GM23338 (cell line): Measurements from ENCODE around the gene GON7. TPM values are rescaled to one million over a fixed set of nuclear protein-coding genes. Genes with fewer than 3 reads are reported as not detected.

Experiments
- ATAC-seq: fragments of 200-7000 bp; cut with Tn5 transposase; 3 replicates; pipeline ENCODE4 v1.9.1; 2020
- DNase-seq: peaks from one replicate; pipeline ENCODE4 v3.0.0-alpha.2; 2015; ENCODE audit warnings: low spot score
- H2AFZ ChIP-seq: fragments of 200-600 bp; sonication (generic); 2 replicates; pipeline ENCODE4 v1.8.0; 2016; ENCODE audit warnings: antibody characterized with exemption, mild to moderate bottlenecking, moderate library complexity
- H3F3A ChIP-seq: fragments of 200-600 bp; sonication (generic); replicated peaks from 2 replicates; pipeline ENCODE4 v1.8.0; 2017; ENCODE audit warnings: antibody characterized with exemption, mixed run types, low read depth
- H3K27ac ChIP-seq: fragments of 200-600 bp; sonication (generic); 2 replicates; pipeline ENCODE4 v1.6.1; 2016; ENCODE audit warnings: low read depth
- H3K27me3 ChIP-seq: fragments of 200-600 bp; sonication (generic); 2 replicates; pipeline ENCODE4 v1.8.0; 2016; ENCODE audit warnings: mild to moderate bottlenecking, mixed run types, moderate library complexity; ENCODE audit not compliant: insufficient read depth
- H3K36me3 ChIP-seq: fragments of 200-600 bp; sonication (generic); 2 replicates; pipeline ENCODE4 v1.8.0; 2016; ENCODE audit warnings: mild to moderate bottlenecking; ENCODE audit not compliant: insufficient read depth
- H3K4me1 ChIP-seq: fragments of 200-600 bp; sonication (generic); 2 replicates; pipeline ENCODE4 v1.8.0; 2016; ENCODE audit warnings: mild to moderate bottlenecking, moderate library complexity; ENCODE audit not compliant: insufficient read depth
- H3K4me2 ChIP-seq: fragments of 200-600 bp; sonication (generic); 2 replicates; pipeline ENCODE4 v1.7.1; 2017; ENCODE audit warnings: mixed run types
- H3K4me3 ChIP-seq: fragments of 200-600 bp; sonication (generic); 2 replicates; pipeline ENCODE4 v1.6.1; 2016; ENCODE audit warnings: mixed run types
- H3K79me2 ChIP-seq: fragments of 200-600 bp; sonication (generic); replicated peaks from 2 replicates; pipeline ENCODE4 v1.8.0; 2017; ENCODE audit warnings: mild to moderate bottlenecking; ENCODE audit not compliant: insufficient read depth
- H3K9me2 ChIP-seq: fragments of 200-600 bp; sonication (generic); 2 replicates; pipeline ENCODE4 v1.8.0; 2017; ENCODE audit not compliant: insufficient read depth
- H4K20me1 ChIP-seq: fragments of 200-600 bp; sonication (generic); replicated peaks from 2 replicates; pipeline ENCODE4 v1.8.0; 2017; ENCODE audit warnings: mild to moderate bottlenecking; ENCODE audit not compliant: insufficient read depth
- H3K27ac Mint-ChIP-seq: 2 replicates; pipeline ENCODE4 v1.8.0; 2020; ENCODE audit warnings: inconsistent platforms, mild to moderate bottlenecking, moderate library complexity, mixed read lengths
- H3K27me3 Mint-ChIP-seq: 3 replicates; pipeline ENCODE4 v1.8.0; 2022; ENCODE audit warnings: low read depth, mild to moderate bottlenecking, moderate library complexity, mixed read lengths, inconsistent platforms; ENCODE audit not compliant: insufficient read depth, poor library complexity
- H3K36me3 Mint-ChIP-seq: 3 replicates; pipeline ENCODE4 v1.8.0; 2021; ENCODE audit warnings: low read depth, mild to moderate bottlenecking, inconsistent platforms, moderate library complexity, mixed read lengths
- H3K4me1 Mint-ChIP-seq: 3 replicates; pipeline ENCODE4 v1.8.0; 2020; ENCODE audit warnings: mild to moderate bottlenecking, inconsistent platforms, mixed read lengths
- H3K4me3 Mint-ChIP-seq: 3 replicates; pipeline ENCODE4 v1.8.0; 2021; ENCODE audit warnings: moderate library complexity, mild to moderate bottlenecking, inconsistent platforms, mixed read lengths
- H3K9me3 Mint-ChIP-seq: 3 replicates; pipeline ENCODE4 v1.8.0; 2020; ENCODE audit warnings: moderate library complexity, mild to moderate bottlenecking, inconsistent platforms, mixed read lengths
- EZH2phosphoT487 ChIP-seq: fragments of 200-600 bp; sonication (generic); IDR thresholded peaks from one replicate; pipeline ENCODE4 v1.8.1; 2018; ENCODE audit warnings: antibody characterized with exemption; ENCODE audit not compliant: unreplicated experiment
- NANOG ChIP-seq: IDR thresholded peaks from 2 replicates; pipeline ENCODE4 v1.6.1; 2016; ENCODE audit warnings: antibody characterized with exemption, borderline replicate concordance
- ZNF114 ChIP-seq: fragments of 250-450 bp; sonication (Bioruptor Pico); IDR thresholded peaks from 2 replicates; pipeline ENCODE4 v1.5.0; 2020; ENCODE audit warnings: mild to moderate bottlenecking, moderate library complexity
- ZNF331 ChIP-seq: fragments of 250-450 bp; sonication (Bioruptor Pico); IDR thresholded peaks from 2 replicates; pipeline ENCODE4 v1.5.0; 2020; ENCODE audit warnings: low read depth, mild to moderate bottlenecking, moderate library complexity
- ZNF462 ChIP-seq: fragments of 250-450 bp; sonication (Bioruptor Pico); IDR thresholded peaks from 2 replicates; pipeline ENCODE4 v1.5.0; 2020; ENCODE audit warnings: mild to moderate bottlenecking, moderate library complexity
- polyA plus RNA-seq: library from polyadenylated mRNA; unstranded; fragments of >200 nt; fragmentation: Nextera tagmentation; extraction: Ambion mirVana; gene quantifications from 2 replicates; pipeline ENCODE4 v1.2.1, GENCODE V29; 2016
- total RNA-seq: library from RNA; depleted of rRNA; stranded (reverse); fragments of >200 nt; shearing (Covaris generic); gene quantifications from 2 replicates; pipeline ENCODE4 v1.2.3, GENCODE V29; 2014
- TF ChIP-seq, protein P1 (sequence below): IDR thresholded peaks from one replicate; pipeline ENCODE4 v1.6.1; 2018; ENCODE audit warnings: antibody characterized with exemption; ENCODE audit not compliant: unreplicated experiment

GON7 gene
- total and polyA plus RNA-seq, 2 experiments from 2014 or later: 12.8 to 16.6 TPM

- DNase-seq (no peak), ATAC-seq (no peak)
- H3K36me3 ChIP-seq: peaks cover 4% of the 10 kb centered on the region; the same call in 1 of the 2 replicates
- H3K9me2 ChIP-seq: no peaks in the 10 kb centered on the region
- 0 out of 2 replicates have a peak, but pooled peaks cover 5% of the 10 kb centered on the region for H4K20me1 ChIP-seq
- no peak overlapping the region for H3K4me3 ChIP-seq
- no peak overlapping the region for H3K27ac Mint-ChIP-seq
- H2AFZ ChIP-seq: no peak overlapping the region
- H3K79me2 ChIP-seq: no peaks in the 10 kb centered on the region
- H3K27me3 Mint-ChIP-seq: peaks cover under 1% of the 10 kb centered on the region
- H3K27ac ChIP-seq: no peak overlapping the region
- no peak overlapping the region for H3K4me2 ChIP-seq
- H3K4me1 Mint-ChIP-seq: no peaks in the 10 kb centered on the region
- TF ChIP-seq EZH2phosphoT487 (no peak), ZNF114 (no peak), NANOG (no peak), ZNF462 (CRISPR knock-in tag) (no peak), ZNF331 (CRISPR knock-in tag) (no peak)
- TF ChIP-seq, protein P1, sequence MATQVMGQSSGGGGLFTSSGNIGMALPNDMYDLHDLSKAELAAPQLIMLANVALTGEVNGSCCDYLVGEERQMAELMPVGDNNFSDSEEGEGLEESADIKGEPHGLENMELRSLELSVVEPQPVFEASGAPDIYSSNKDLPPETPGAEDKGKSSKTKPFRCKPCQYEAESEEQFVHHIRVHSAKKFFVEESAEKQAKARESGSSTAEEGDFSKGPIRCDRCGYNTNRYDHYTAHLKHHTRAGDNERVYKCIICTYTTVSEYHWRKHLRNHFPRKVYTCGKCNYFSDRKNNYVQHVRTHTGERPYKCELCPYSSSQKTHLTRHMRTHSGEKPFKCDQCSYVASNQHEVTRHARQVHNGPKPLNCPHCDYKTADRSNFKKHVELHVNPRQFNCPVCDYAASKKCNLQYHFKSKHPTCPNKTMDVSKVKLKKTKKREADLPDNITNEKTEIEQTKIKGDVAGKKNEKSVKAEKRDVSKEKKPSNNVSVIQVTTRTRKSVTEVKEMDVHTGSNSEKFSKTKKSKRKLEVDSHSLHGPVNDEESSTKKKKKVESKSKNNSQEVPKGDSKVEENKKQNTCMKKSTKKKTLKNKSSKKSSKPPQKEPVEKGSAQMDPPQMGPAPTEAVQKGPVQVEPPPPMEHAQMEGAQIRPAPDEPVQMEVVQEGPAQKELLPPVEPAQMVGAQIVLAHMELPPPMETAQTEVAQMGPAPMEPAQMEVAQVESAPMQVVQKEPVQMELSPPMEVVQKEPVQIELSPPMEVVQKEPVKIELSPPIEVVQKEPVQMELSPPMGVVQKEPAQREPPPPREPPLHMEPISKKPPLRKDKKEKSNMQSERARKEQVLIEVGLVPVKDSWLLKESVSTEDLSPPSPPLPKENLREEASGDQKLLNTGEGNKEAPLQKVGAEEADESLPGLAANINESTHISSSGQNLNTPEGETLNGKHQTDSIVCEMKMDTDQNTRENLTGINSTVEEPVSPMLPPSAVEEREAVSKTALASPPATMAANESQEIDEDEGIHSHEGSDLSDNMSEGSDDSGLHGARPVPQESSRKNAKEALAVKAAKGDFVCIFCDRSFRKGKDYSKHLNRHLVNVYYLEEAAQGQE: no peak
- peaks cover 38% of the 10 kb centered on the region for H3K36me3 Mint-ChIP-seq
- H3F3A ChIP-seq: no peaks in the 10 kb centered on the region
- no peaks in the 10 kb centered on the region for H3K27me3 ChIP-seq
- no peaks in the 10 kb centered on the region for H3K4me1 ChIP-seq
- no peaks in the 10 kb centered on the region for H3K9me3 Mint-ChIP-seq
- no peak overlapping the region for H3K4me3 Mint-ChIP-seq
These were observed 21.7 kb upstream of the GON7 start for GRCh38 chr14:93228550-93228949.
